NT2/D1 (cell line): ENCODE measurements around the gene TRABD2B.

Experiments used
- DNase-seq: peaks from one replicate; pipeline ENCODE4 v3.0.0-alpha.2; 2011; ENCODE audit warnings: low read depth, low spot score
- H3K27me3 ChIP-seq: 2 replicates; pipeline ENCODE4 v1.6.0; 2011; ENCODE audit warnings: mild to moderate bottlenecking; ENCODE audit not compliant: insufficient read length, insufficient read depth
- H3K36me3 ChIP-seq: 2 replicates; pipeline ENCODE4 v1.6.1; 2011; ENCODE audit warnings: mild to moderate bottlenecking, low read length, mixed read lengths; ENCODE audit not compliant: insufficient read depth, insufficient read length
- H3K4me1 ChIP-seq: 2 replicates; pipeline ENCODE4 v1.5.1; 2011; ENCODE audit not compliant: insufficient read depth, insufficient read length
- H3K4me3 ChIP-seq: 2 replicates; pipeline ENCODE4 v1.5.1; 2011; ENCODE audit warnings: low read depth; ENCODE audit not compliant: insufficient read length
- H3K9ac ChIP-seq: 2 replicates; pipeline ENCODE4 v1.6.0; 2011; ENCODE audit warnings: low read depth; ENCODE audit not compliant: insufficient read length
- H3K9me3 ChIP-seq: 2 replicates; pipeline ENCODE4 v1.5.1; 2011; ENCODE audit warnings: mild to moderate bottlenecking, low read length; ENCODE audit not compliant: insufficient read depth
- SUZ12 ChIP-seq: IDR thresholded peaks from 2 replicates; pipeline ENCODE4 v1.6.1; 2011; ENCODE audit not compliant: insufficient read length, insufficient read depth; ENCODE audit errors: extremely low read depth
- YY1 ChIP-seq: IDR thresholded peaks from 2 replicates; pipeline ENCODE4 v1.6.1; 2011; ENCODE audit not compliant: insufficient read length, insufficient read depth
- ZNF274 ChIP-seq: IDR thresholded peaks from 2 replicates; pipeline ENCODE4 v1.6.1; 2011; ENCODE audit warnings: mild to moderate bottlenecking, low read depth, low read length

TRABD2B gene

GRCh38 chr1:47796626-47797025 lies 200.6 kb downstream of the TRABD2B start:
- Histone ChIP-seq H3K36me3 (peaks cover 12% of the 10 kb centered on the region), H3K4me3 (no peak overlapping the region), H3K27me3 (no peaks in the 10 kb centered on the region), H3K4me1 (no peaks in the 10 kb centered on the region), H3K9ac (no peak overlapping the region), H3K9me3 (no peaks in the 10 kb centered on the region; the same call in 1 of the 2 replicates)
- TF ChIP-seq YY1: no peak
- TF ChIP-seq SUZ12: no peak
- TF ChIP-seq ZNF274: no peak
- no peak for DNase-seq

- Histone ChIP-seq H3K36me3 (peaks cover 4% of the 10 kb centered on the region), H3K4me1 (no peaks in the 10 kb centered on the region), H3K27me3 (no peaks in the 10 kb centered on the region), H3K4me3 (no peak overlapping the region), H3K9ac (no peak overlapping the region), H3K9me3 (no peaks in the 10 kb centered on the region; the same call in 1 of the 2 replicates)
- no peak for DNase-seq
- TF ChIP-seq YY1 (no peak), SUZ12 (no peak), ZNF274 (no peak)
Measured at GRCh38 chr1:47795102-47795501, 202.1 kb downstream of the TRABD2B start.

- Histone ChIP-seq H3K9me3 (no peaks in the 10 kb centered on the region), H3K4me1 (no peaks in the 10 kb centered on the region), H3K27me3 (no peaks in the 10 kb centered on the region), H3K36me3 (peaks cover 3% of the 10 kb centered on the region), H3K9ac (no peak overlapping the region), H3K4me3 (no peak overlapping the region)
- no peak for TF ChIP-seq ZNF274
- no peak for TF ChIP-seq SUZ12
- TF ChIP-seq YY1: no peak
- DNase-seq: no peak
Measured at GRCh38 chr1:47794530-47794929, 202.7 kb downstream of the TRABD2B start.

GRCh38 chr1:47794081-47794480 lies 203.1 kb downstream of the TRABD2B start:
- Histone ChIP-seq H3K4me3 (no peak overlapping the region), H3K27me3 (no peaks in the 10 kb centered on the region), H3K9ac (no peak overlapping the region), H3K36me3 (peaks cover 3% of the 10 kb centered on the region), H3K9me3 (no peaks in the 10 kb centered on the region), H3K4me1 (no peaks in the 10 kb centered on the region)
- TF ChIP-seq YY1 (no peak), SUZ12 (no peak), ZNF274 (no peak)
- DNase-seq: no peak

GRCh38 chr1:47793563-47793962 lies 203.6 kb downstream of the TRABD2B start:
- DNase-seq: no peak
- H3K36me3 ChIP-seq: peaks cover 3% of the 10 kb centered on the region
- H3K4me3 ChIP-seq: no peak overlapping the region
- no peak overlapping the region for H3K9ac ChIP-seq
- H3K4me1 ChIP-seq: no peaks in the 10 kb centered on the region
- TF ChIP-seq YY1 (no peak), ZNF274 (no peak)
- H3K27me3 ChIP-seq: no peaks in the 10 kb centered on the region
- no peaks in the 10 kb centered on the region for H3K9me3 ChIP-seq

GRCh38 chr1:47792779-47793178 lies 204.4 kb downstream of the TRABD2B start:
- TF ChIP-seq SUZ12 (no peak), YY1 (no peak), ZNF274 (no peak)
- H3K9me3 ChIP-seq: no peaks in the 10 kb centered on the region
- no peak overlapping the region for H3K9ac ChIP-seq
- DNase-seq: no peak
- no peak overlapping the region for H3K4me3 ChIP-seq
- no peaks in the 10 kb centered on the region for H3K4me1 ChIP-seq
- peaks cover 3% of the 10 kb centered on the region for H3K36me3 ChIP-seq
- no peaks in the 10 kb centered on the region for H3K27me3 ChIP-seq

GRCh38 chr1:47791879-47792608 lies 205.1 kb downstream of the TRABD2B start:
- H3K36me3 ChIP-seq: peaks cover 3% of the 10 kb centered on the region
- no peak overlapping the region for H3K4me3 ChIP-seq
- no peaks in the 10 kb centered on the region for H3K9me3 ChIP-seq
- no peaks in the 10 kb centered on the region for H3K4me1 ChIP-seq
- H3K27me3 ChIP-seq: no peaks in the 10 kb centered on the region
- no peak overlapping the region for H3K9ac ChIP-seq
- TF ChIP-seq SUZ12 (no peak), YY1 (no peak), ZNF274 (no peak)
- no peak for DNase-seq
